ENCODE data around the gene KRT1. TPM values are rescaled to one million over a fixed set of nuclear protein-coding genes. Genes with fewer than 3 reads are reported as not detected.
A peak's percentile ranks its signal among the peaks of the same experiment; 100 is the strongest.

Gene KRT1
- total RNA-seq, 2 experiments from 2014 or later = 0.33 to 0.60 TPM

DNA sequence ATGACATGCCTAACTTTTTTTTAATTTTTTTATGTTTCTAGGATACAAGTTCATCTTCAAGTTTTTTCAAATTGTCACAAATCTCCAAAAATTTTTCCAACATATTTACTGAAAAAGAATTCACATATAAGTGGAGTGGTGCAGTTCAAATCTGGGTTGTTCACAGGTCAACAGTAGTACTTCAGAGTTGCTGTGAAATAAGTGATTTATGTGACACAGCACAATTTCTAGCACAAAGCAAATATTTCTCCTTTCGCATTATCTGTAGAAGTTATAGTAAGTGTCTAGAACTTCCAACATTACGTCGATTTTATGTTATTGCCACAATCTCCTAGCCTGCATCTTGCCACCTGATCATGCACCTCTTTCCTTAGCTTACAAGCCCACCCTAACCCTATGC, 18.5 kb downstream of the KRT1 start:
- H3K27me3 Mint-ChIP-seq = peaks cover 23% of the 10 kb centered on the region
- peaks cover 14% of the 10 kb centered on the region for H3K4me1 Mint-ChIP-seq
- no peak for DNase-seq
- no peak overlapping the region for H3K4me3 Mint-ChIP-seq
- H3K27ac Mint-ChIP-seq = no peak overlapping the region
- ChIA-PET CTCF (no interaction called here), POLR2A (no interaction called here)
- no peaks in the 10 kb centered on the region for H3K9me3 Mint-ChIP-seq
- H3K36me3 Mint-ChIP-seq (ENCODE audit: low read depth) = no peaks in the 10 kb centered on the region

DNA sequence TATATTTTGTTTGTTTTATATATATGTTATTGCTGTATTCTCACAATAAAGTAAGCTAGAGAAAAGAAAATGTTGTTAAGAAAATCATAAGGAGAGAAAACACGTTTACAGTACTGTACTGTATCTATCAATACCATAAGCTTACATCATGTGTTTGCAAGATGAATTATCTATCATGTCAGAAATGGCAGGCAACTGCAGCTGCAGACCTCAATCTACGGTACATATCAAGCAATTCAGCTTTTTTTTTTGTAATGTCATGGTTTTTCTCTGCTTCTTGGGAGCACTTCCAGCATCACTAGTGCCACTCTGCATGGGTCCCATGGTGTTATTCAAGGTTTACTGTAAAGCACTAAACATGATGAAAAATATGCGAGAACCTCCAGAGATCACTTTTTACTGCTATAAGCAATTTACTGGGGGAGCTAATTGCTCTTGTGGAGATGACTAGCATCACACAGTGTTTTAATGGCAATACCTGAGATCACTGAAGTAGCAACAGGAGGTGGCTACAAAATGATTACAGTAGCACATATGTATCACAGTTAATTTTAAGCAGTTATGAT, 19.2 kb downstream of the KRT1 start:
- H3K9me3 Mint-ChIP-seq = no peaks in the 10 kb centered on the region
- ChIA-PET CTCF (no interaction called here), POLR2A (interaction anchor here (0.5 kb wide), 1 partner anchor 155 kb away, joined by 3 read pairs; no protein-coding TSS in a partner anchor)
- no peak for DNase-seq
- H3K27me3 Mint-ChIP-seq = peaks cover 17% of the 10 kb centered on the region
- H3K4me1 Mint-ChIP-seq = peaks cover 17% of the 10 kb centered on the region
- no peak overlapping the region for H3K4me3 Mint-ChIP-seq
- H3K27ac Mint-ChIP-seq = no peak overlapping the region
- no peaks in the 10 kb centered on the region for H3K36me3 Mint-ChIP-seq (ENCODE audit: low read depth)

DNA sequence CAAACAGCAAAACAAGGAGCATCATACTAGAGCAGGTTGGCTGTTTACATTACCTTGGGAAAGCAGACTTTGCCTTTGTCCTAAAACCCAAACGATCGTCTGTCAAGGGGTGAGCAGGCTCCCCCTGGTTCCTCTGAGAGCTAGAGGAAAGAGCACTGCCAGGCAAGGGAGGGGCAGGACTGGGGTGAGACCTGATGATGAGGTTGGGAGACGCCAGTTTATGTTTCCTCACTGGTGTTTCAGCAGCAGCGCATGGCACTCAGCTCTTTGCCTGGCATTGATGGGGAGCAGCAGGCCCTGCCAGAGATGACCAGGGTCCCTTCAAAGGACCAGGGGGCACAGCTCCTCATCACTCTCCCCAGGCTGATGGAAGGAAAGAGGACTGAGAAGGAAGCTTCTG, 20.3 kb downstream of the KRT1 start:
- no peak overlapping the region for H3K4me3 Mint-ChIP-seq
- ChIA-PET POLR2A (no interaction called here), CTCF (no interaction called here)
- H3K27ac Mint-ChIP-seq = no peak overlapping the region
- H3K27me3 Mint-ChIP-seq = peaks cover 17% of the 10 kb centered on the region
- no peaks in the 10 kb centered on the region for H3K36me3 Mint-ChIP-seq (ENCODE audit: low read depth)
- no peak for DNase-seq
- peaks cover 17% of the 10 kb centered on the region for H3K4me1 Mint-ChIP-seq
- no peaks in the 10 kb centered on the region for H3K9me3 Mint-ChIP-seq

DNA sequence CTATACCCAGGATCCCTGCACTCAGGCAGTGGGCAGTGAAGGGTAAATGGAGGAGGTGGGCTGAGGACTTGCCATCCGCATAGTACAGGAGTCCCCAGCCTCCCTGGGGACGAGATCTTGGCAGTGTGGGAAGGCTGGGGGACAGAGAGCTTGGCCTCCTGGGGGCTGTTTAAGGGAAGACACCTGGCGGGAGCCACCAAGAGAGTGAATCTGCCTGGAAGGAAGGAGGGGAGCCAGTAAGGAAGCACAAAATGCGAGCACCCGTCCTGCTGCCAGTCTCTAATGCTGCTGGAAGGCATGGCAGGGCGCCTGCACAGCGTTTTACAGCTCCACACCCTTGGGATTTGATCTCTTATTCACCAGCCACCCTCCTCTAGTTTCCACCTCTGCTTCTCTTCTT, 20.8 kb downstream of the KRT1 start:
- H3K4me1 Mint-ChIP-seq = peaks cover 17% of the 10 kb centered on the region
- DNase-seq = no peak
- H3K27ac Mint-ChIP-seq = no peak overlapping the region
- CTCF ChIA-PET = no interaction called here
- no peaks in the 10 kb centered on the region for H3K36me3 Mint-ChIP-seq (ENCODE audit: low read depth)
- no peak overlapping the region for H3K4me3 Mint-ChIP-seq
- H3K27me3 Mint-ChIP-seq = peaks cover 20% of the 10 kb centered on the region
- H3K9me3 Mint-ChIP-seq = no peaks in the 10 kb centered on the region
- POLR2A ChIA-PET = no interaction called here

DNA sequence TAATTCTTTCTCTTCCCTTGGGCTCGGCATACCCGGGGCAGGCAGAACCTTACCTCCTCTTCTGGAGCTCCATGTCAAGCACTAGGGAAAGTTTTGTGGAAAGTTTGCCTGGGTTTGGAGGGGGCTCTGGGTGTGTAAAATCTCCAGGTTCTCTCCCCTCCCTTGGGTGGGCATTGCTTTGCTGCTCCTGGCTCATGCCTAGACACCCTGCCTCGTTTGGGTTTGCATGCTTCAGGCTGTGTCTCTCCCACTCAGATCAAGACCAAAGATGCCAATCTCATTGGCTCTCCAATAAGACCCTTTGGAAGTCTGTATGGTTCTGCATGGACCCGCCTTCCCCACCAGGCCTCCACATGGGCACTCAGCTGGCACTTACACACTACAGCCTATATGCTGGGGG, 22.0 kb downstream of the KRT1 start:
- Mint-ChIP-seq H3K27ac (no peak overlapping the region), H3K27me3 (peaks cover 20% of the 10 kb centered on the region), H3K4me3 (no peak overlapping the region), H3K36me3 (ENCODE audit: low read depth) (no peaks in the 10 kb centered on the region), H3K4me1 (peaks cover 22% of the 10 kb centered on the region), H3K9me3 (no peaks in the 10 kb centered on the region)
- POLR2A ChIA-PET = no interaction called here
- CTCF ChIA-PET = no interaction called here
- no peak for DNase-seq

DNA sequence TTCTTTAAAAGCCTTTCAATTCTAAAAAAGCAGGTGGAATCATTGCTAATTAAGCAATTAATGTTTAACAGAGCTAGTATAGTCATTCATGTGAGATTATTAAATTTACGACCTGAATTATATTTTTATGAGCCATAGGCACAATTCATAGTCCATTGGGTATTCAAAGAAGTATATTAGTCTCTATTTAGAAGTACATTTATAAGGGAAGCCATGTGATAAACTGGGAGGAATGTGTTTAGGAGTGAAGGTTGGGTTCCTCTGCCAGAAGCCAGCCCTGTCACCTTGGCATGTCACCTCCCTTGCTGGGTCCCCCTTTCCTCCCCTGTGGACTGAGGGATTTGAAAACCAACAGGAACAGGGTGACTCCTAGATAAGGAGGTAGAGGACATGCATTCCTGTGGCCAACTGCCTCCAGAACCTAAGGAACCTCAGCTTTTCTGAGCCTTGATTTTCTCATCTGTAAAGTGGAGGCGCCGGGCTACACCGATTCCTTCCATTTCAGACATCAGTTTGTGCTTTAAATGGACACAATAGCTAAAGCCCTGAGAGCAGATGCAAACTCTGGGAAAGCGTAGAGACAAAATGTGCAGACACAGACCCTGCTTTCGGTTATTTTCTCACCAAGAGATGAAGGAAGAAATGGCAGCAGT, 22.8 kb downstream of the KRT1 start:
- Mint-ChIP-seq H3K27ac (no peak overlapping the region), H3K27me3 (peaks cover 24% of the 10 kb centered on the region), H3K4me3 (no peak overlapping the region), H3K9me3 (no peaks in the 10 kb centered on the region), H3K36me3 (ENCODE audit: low read depth) (peaks cover 3% of the 10 kb centered on the region), H3K4me1 (peaks cover 19% of the 10 kb centered on the region)
- POLR2A ChIA-PET = no interaction called here
- CTCF ChIA-PET = no interaction called here
- DNase-seq = no peak

DNA sequence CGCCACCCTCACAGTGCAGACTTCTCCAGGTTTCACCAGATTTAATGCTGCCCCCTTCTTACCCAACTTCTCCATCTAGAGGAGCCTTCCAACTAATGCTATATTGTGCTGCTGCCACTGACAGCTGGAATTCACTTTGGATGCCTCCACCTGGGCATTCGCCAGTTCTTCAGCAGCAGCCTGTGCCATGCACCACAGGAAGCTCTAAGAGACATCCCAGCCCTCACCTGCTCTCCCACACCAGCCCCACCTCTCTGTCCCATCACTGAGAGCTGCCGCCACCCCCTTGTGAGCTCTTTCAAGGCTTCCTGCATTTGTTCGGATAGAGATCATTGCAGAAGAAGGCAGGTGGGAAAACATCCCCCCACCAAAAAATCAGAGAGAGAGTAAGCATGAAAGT, 23.6 kb downstream of the KRT1 start:
- Mint-ChIP-seq H3K27ac (no peak overlapping the region), H3K36me3 (ENCODE audit: low read depth) (peaks cover 5% of the 10 kb centered on the region), H3K27me3 (peaks cover 24% of the 10 kb centered on the region), H3K4me3 (no peak overlapping the region), H3K9me3 (peaks cover 3% of the 10 kb centered on the region), H3K4me1 (peaks cover 13% of the 10 kb centered on the region)
- POLR2A ChIA-PET = no interaction called here
- DNase-seq = no peak
- CTCF ChIA-PET = no interaction called here

DNA sequence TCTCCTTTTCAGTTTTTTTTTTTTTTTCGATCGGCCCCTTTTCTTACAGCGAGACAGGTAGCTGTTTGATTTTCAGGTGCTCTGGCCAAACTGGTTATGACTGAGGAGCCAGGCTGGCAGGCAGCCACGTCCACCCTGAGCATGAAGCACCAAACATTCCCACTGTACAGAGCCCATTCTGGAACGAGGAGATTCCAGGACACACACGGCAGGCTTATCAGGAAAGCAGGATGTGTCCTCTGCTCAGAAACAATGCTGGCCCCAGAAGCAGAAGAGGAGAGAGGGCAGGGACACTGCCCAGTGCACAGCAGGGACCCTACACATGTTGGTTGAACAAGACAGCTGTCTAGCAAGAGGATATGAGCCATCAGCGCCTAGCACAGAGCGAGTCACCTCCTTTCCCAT, 24.5 kb downstream of the KRT1 start:
- Mint-ChIP-seq H3K27ac (no peak overlapping the region), H3K27me3 (peaks cover 24% of the 10 kb centered on the region), H3K4me3 (no peak overlapping the region), H3K9me3 (peaks cover 3% of the 10 kb centered on the region), H3K4me1 (peaks cover 13% of the 10 kb centered on the region), H3K36me3 (ENCODE audit: low read depth) (peaks cover 5% of the 10 kb centered on the region)
- CTCF ChIA-PET = no interaction called here
- POLR2A ChIA-PET = no interaction called here
- no peak for DNase-seq

DNA sequence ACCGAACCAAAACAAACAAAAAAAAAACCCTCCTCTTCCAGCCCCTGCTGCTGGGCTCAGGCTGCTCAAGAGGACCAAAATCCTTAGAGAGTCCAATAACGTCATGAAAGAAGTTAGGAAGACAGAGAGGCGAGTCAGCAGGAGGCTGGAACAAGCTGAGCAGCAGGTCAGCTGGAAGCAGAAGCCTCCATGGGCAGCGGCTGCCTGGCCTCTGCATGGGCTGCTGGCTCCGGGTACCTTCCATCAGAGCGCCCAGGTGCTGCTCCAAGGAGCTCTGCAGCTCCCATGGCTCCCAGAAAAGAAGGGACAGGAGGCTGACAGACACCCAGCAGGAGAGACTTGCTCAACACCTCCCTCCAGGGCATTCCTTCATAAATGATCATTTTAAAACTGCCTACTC, 25.0 kb downstream of the KRT1 start:
- Mint-ChIP-seq H3K4me3 (no peak overlapping the region), H3K9me3 (peaks cover 3% of the 10 kb centered on the region), H3K36me3 (ENCODE audit: low read depth) (peaks cover 5% of the 10 kb centered on the region), H3K4me1 (peaks cover 17% of the 10 kb centered on the region), H3K27ac (no peak overlapping the region), H3K27me3 (peaks cover 24% of the 10 kb centered on the region)
- DNase-seq = no peak
- CTCF ChIA-PET = no interaction called here
- POLR2A ChIA-PET = no interaction called here

DNA sequence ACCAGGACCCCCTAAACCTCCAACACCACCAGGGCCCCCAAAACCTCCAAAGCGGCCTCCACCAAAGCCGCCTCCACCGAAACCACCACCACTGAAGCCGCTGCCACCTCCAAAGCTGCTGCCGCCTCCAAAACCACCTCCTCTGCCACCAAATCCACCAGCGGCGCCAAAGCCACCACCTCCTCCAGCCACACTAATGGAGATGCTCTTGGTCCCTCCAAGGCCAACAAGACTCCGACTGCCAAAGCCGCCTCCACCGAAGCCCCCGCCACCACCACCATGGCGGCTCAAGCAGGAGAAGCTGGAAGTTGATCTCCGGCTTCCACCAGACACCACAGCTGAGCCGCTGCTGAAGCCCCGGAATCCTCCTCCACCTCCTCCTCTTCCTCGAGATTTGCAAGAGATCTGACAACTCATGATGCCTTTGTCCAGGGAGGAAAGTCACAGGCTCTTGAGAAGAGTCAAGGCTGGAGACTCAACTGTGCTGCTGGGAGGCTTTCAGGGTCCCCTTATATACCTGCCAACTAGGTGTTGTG, 28.4 kb downstream of the KRT1 start, which contains the start of gene KRT2:
Gene KRT2 (minus strand): TSS at position 486 of the 536 bp plus-strand sequence. CDS start 69 bp downstream, at position 417.
- no peak within 1 kb of the TSS for H3K4me3 Mint-ChIP-seq
- H3K27me3 Mint-ChIP-seq = peaks cover 14% of the 10 kb centered on the region
- ChIA-PET CTCF (no interaction called here), POLR2A (no interaction called here)
- DNase-seq = no peak
- peak within 1 kb of the TSS; percentile 7 for H3K27ac Mint-ChIP-seq
- H3K4me1 Mint-ChIP-seq = peaks cover 51% of the 10 kb centered on the region
- H3K36me3 Mint-ChIP-seq (ENCODE audit: low read depth) = peaks cover 11% of the 10 kb centered on the region
- H3K9me3 Mint-ChIP-seq = peaks cover 3% of the 10 kb centered on the region

DNA sequence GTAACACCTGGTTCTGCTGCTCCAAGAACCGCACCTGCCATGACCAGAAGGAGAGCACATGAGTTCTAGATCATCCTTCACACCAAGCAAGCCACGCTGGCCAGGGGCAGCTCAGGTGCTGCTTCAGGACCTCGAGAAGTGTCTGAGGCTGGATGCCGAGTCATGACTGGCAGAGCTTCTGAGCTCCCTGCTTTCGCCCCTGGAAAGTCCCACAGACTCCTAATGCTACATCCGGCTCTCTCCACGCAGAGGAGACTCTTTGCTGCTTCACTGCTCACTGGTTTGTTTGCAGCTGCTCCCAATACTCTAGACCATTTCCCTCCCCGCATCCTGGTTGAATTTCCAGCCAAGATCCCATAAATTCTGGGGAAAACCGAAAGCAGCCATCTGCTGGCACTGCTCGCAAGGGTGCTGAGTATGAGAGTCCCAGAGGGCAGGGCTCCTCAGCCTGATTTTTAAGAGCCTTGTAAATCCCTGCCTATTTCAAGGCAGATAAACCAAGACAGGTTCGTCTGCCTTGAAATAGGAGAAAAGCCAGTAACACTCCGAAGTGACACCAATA, 29.6 kb downstream of the KRT1 start:
- CTCF ChIA-PET = interaction anchor here (1.1 kb wide), 1 partner anchor 15 kb away, joined by 3 read pairs; no protein-coding TSS in a partner anchor
- peaks cover 58% of the 10 kb centered on the region for H3K4me1 Mint-ChIP-seq
- no peak for DNase-seq
- peaks cover 12% of the 10 kb centered on the region for H3K36me3 Mint-ChIP-seq (ENCODE audit: low read depth)
- peaks cover 3% of the 10 kb centered on the region for H3K9me3 Mint-ChIP-seq
- peaks cover 14% of the 10 kb centered on the region for H3K27me3 Mint-ChIP-seq
- no peak overlapping the region for H3K27ac Mint-ChIP-seq
- POLR2A ChIA-PET = no interaction called here
- H3K4me3 Mint-ChIP-seq = no peak overlapping the region

DNA sequence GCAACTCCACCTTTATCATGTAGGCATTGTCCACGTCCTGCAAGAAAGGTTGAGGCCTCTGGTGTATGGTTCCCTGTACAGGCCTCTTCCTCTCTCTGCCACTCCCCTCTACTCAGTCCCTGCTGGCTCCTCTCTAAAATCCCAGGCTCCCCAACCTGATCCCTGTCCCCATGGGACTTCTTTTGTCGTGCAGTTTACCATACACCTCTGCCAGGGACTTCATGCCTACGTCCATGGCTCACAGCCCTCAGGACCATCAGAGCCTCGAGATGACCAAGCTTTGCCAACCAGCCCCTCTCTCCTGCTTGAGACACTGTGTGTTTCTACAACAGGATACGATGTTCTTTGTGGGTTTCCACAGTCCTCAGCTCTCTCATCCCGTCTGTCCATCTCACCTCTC, 31.1 kb downstream of the KRT1 start:
- Mint-ChIP-seq H3K27ac (peak overlapping the region; percentile 57), H3K36me3 (ENCODE audit: low read depth) (peaks cover 26% of the 10 kb centered on the region), H3K4me3 (no peak overlapping the region), H3K4me1 (peaks cover 73% of the 10 kb centered on the region), H3K9me3 (peaks cover 16% of the 10 kb centered on the region), H3K27me3 (peaks cover 9% of the 10 kb centered on the region)
- CTCF ChIA-PET = interaction anchor here (1.4 kb wide), 1 partner anchor 15 kb away, joined by 7 read pairs; no protein-coding TSS in a partner anchor
- no peak for DNase-seq
- POLR2A ChIA-PET = no interaction called here

DNA sequence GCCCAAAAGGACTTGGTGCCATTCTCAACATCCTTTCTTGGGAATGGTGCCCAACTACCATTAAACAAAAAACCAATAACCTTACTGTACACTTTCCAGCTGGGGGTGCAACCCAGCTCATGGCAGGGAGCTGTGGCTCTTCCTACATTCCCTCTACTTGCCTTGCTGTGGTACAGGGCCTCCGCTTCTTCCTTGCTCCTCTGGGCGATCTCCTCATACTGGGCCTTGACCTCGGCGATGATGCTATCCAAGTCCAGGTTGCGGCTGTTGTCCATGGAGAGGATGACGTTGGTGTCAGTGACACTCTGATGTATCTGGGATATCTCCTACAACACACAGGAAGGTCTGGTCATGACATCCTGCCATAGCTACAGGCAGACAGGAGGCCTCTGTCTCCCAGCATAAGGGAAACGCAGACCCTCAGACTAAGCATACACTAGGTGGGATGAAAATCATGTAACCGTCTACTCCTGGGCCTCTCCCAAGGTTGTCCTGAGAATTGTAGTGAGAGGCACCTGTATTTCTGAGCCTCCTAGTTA, 32.1 kb downstream of the KRT1 start:
- H3K27ac Mint-ChIP-seq = peak overlapping the region; percentile 10
- peaks cover 3% of the 10 kb centered on the region for H3K27me3 Mint-ChIP-seq
- H3K4me3 Mint-ChIP-seq = no peak overlapping the region
- POLR2A ChIA-PET = no interaction called here
- H3K36me3 Mint-ChIP-seq (ENCODE audit: low read depth) = peaks cover 27% of the 10 kb centered on the region
- DNase-seq = no peak
- peaks cover 16% of the 10 kb centered on the region for H3K9me3 Mint-ChIP-seq
- CTCF ChIA-PET = interaction anchor here (0.9 to 1.4 kb wide), 2 partner anchors 15 to 16 kb away, joined by 3 to 7 read pairs; no protein-coding TSS in a partner anchor
- H3K4me1 Mint-ChIP-seq = peaks cover 74% of the 10 kb centered on the region

Data from activated CD4-positive, alpha-beta T cell treated with anti-CD3 and anti-CD28 coated beads, Interleukin-2, amount 10 ng/mL, durations not matched to agents 7 days and 5 days (primary cell).